ENCODE results near the gene HIF1A. TPM values are rescaled to one million over a fixed set of nuclear protein-coding genes. Genes with fewer than 3 reads are reported as not detected.

HIF1A gene
- total RNA-seq, 4 donors from 2014 or later: 52.1 to 160 (median 71.1) TPM

- Histone ChIP-seq H3K9me3 (no peaks in the 10 kb centered on the region), H3K27me3 (no peaks in the 10 kb centered on the region), H3K36me3 (no peaks in the 10 kb centered on the region), H3K4me1 (peaks cover 0 to 14% (median 1%) of the 10 kb centered on the region in 4 donors), H3K4me3 (no peak overlapping the region), H3K27ac (no peak overlapping the region)
- no peak for TF ChIP-seq CTCF (IDR thresholded peaks at IDR 0.05)
- TF ChIP-seq POLR2A (IDR thresholded peaks at IDR 0.05): no peak
- DNase-seq: no peak
Measured at GRCh38 chr14:61673305-61673704, 22.0 kb upstream of the HIF1A start.

- H3K4me3 ChIP-seq: no peak overlapping the region
- peaks cover 0 to 12% (median under 1%) of the 10 kb centered on the region in 4 donors for H3K4me1 ChIP-seq
- TF ChIP-seq CTCF (IDR thresholded peaks at IDR 0.05): no peak
- no peak for TF ChIP-seq POLR2A (IDR thresholded peaks at IDR 0.05)
- DNase-seq: no peak
- H3K27ac ChIP-seq: no peak overlapping the region
- H3K27me3 ChIP-seq: no peaks in the 10 kb centered on the region
- H3K9me3 ChIP-seq: no peaks in the 10 kb centered on the region
- H3K36me3 ChIP-seq: no peaks in the 10 kb centered on the region
Measured at GRCh38 chr14:61675291-61675690, 20.0 kb upstream of the HIF1A start.

GRCh38 chr14:61677479-61677878 lies 17.8 kb upstream of the HIF1A start:
- Histone ChIP-seq H3K36me3 (no peaks in the 10 kb centered on the region), H3K4me3 (no peak overlapping the region), H3K9me3 (no peaks in the 10 kb centered on the region), H3K27me3 (no peaks in the 10 kb centered on the region), H3K4me1 (no peaks in the 10 kb centered on the region), H3K27ac (no peak overlapping the region)
- TF ChIP-seq POLR2A (IDR thresholded peaks at IDR 0.05) (no peak), CTCF (IDR thresholded peaks at IDR 0.05) (no peak)
- DNase-seq: no peak

- TF ChIP-seq CTCF (IDR thresholded peaks at IDR 0.05): no peak
- TF ChIP-seq POLR2A (IDR thresholded peaks at IDR 0.05): no peak
- no peak overlapping the region for H3K27ac ChIP-seq
- no peak overlapping the region for H3K4me3 ChIP-seq
- no peaks in the 10 kb centered on the region for H3K9me3 ChIP-seq
- DNase-seq: no peak
- H3K27me3 ChIP-seq: no peaks in the 10 kb centered on the region
- H3K36me3 ChIP-seq: no peaks in the 10 kb centered on the region
- H3K4me1 ChIP-seq: no peaks in the 10 kb centered on the region
Measured at GRCh38 chr14:61678975-61679374, 16.3 kb upstream of the HIF1A start.

GRCh38 chr14:61681413-61681812 lies 13.9 kb upstream of the HIF1A start:
- no peak for DNase-seq

More at GRCh38 chr14:61681413-61681812, 13.9 kb upstream of the HIF1A start:
- H3K27me3 ChIP-seq: no peaks in the 10 kb centered on the region
- H3K36me3 ChIP-seq: no peaks in the 10 kb centered on the region
- no peak overlapping the region for H3K27ac ChIP-seq
- no peaks in the 10 kb centered on the region for H3K4me1 ChIP-seq
- H3K9me3 ChIP-seq: no peaks in the 10 kb centered on the region
- H3K4me3 ChIP-seq: no peak overlapping the region
- no peak for TF ChIP-seq CTCF (IDR thresholded peaks at IDR 0.05)
- TF ChIP-seq POLR2A (IDR thresholded peaks at IDR 0.05): no peak

Measured in Peyer's patch (tissue), 4 donors.